ENCODE data around the gene COLEC12. TPM values are rescaled to one million over a fixed set of nuclear protein-coding genes. Genes with fewer than 3 reads are reported as not detected.

Gene COLEC12
- total RNA-seq, 5 donors from 2014 or later (not counting 1 experiment from before 2014, with no cell fraction given) = 0.07 to 0.32 TPM; not detected in 3

DNA sequence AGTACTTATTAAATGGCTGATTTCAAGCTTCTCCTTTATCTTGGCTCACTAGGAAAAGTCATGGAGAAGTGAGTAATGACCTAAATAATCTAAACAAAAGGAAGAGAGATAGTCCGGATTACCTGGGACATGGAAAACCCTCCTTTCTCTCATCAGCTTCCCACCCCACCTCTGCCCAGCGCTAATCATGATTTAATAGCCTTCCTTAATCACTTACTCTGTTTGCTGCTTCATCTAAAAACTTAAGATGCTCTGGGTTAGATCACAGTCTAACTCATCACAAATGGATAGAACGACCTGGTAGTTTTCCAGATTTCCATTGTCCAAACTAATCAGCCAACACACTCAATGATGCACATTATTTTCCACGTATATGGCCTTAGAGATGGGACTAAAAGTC lies 144.8 kb downstream of the COLEC12 start:
- DNase-seq (no peak), ATAC-seq (replicated peaks in 1 of 4) (no peak)
- Mint-ChIP-seq H3K4me1 (no peaks in the 10 kb centered on the region), H3K27me3 (peaks cover 5 to 19% of the 10 kb centered on the region in 2 donors), H3K4me3 (no peak overlapping the region), H3K36me3 (no peaks in the 10 kb centered on the region), H3K27ac (no peak overlapping the region), H3K9me3 (no peaks in the 10 kb centered on the region)
- Histone ChIP-seq H3K4me1 (ENCODE audit: control insufficient read depth in 1 of 2, extremely low read depth in 1 of 2, insufficient read depth in 2 of 2, low read length in 2 of 2) (no peaks in the 10 kb centered on the region), H3K27me3 (replicated peaks in 1 of 2; ENCODE audit: control insufficient read depth in 2 of 2, extremely low read depth in 1 of 2, insufficient read depth in 2 of 2, low read length in 1 of 2) (no peaks in the 10 kb centered on the region), H3K9me3 (no peaks in the 10 kb centered on the region), H3K27ac (ENCODE audit: low read length) (no peak overlapping the region), H3K4me3 (ENCODE audit: control insufficient read depth in 1 of 2, extremely low read depth in 1 of 2, low read length in 1 of 2) (no peak overlapping the region), H3K36me3 (ENCODE audit: control insufficient read depth in 2 of 2, extremely low read depth in 1 of 2, insufficient read depth in 1 of 2, low read length in 1 of 2) (no peaks in the 10 kb centered on the region)
- POLR2A ChIA-PET = no interaction called here
- CTCF ChIA-PET = no interaction called here
- 88% methylated on average over 1 of the region's 4 CpGs for WGBS (ENCODE audit: insufficient coverage)

DNA sequence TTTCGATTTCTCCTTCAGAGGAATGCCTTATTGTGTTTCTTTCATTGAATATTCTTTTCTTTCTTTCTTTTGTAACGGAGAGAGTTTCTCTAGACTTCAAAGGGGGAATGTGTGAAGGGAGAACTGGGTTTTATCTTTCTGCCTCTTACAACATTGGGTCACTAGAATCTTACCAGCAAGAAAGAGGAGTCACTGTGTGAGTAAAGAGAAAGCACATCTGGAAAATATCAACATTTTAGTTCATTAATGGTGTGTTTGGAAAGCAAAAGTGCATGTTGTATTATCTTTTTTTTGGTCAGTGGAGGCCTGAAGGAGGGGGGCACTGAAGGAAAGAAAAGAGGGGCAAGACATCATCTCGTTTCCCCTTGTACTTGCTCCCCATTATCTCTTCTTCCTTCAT lies 146.0 kb downstream of the COLEC12 start:
- no peaks in the 10 kb centered on the region for H3K4me1 Mint-ChIP-seq
- no peaks in the 10 kb centered on the region for H3K36me3 Mint-ChIP-seq
- no peak overlapping the region for H3K4me3 Mint-ChIP-seq
- Histone ChIP-seq H3K36me3 (ENCODE audit: control insufficient read depth in 2 of 2, extremely low read depth in 1 of 2, insufficient read depth in 1 of 2, low read length in 1 of 2) (no peaks in the 10 kb centered on the region), H3K9me3 (no peaks in the 10 kb centered on the region), H3K27ac (ENCODE audit: low read length) (no peak overlapping the region), H3K4me1 (ENCODE audit: control insufficient read depth in 1 of 2, extremely low read depth in 1 of 2, insufficient read depth in 2 of 2, low read length in 2 of 2) (no peaks in the 10 kb centered on the region), H3K27me3 (replicated peaks in 1 of 2; ENCODE audit: control insufficient read depth in 2 of 2, extremely low read depth in 1 of 2, insufficient read depth in 2 of 2, low read length in 1 of 2) (peaks cover 0 to under 1% of the 10 kb centered on the region in 2 experiments), H3K4me3 (ENCODE audit: control insufficient read depth in 1 of 2, extremely low read depth in 1 of 2, low read length in 1 of 2) (no peak overlapping the region)
- H3K9me3 Mint-ChIP-seq = no peaks in the 10 kb centered on the region
- no peak for ATAC-seq (replicated peaks in 1 of 4)
- ChIA-PET POLR2A (no interaction called here), CTCF (no interaction called here)
- H3K27ac Mint-ChIP-seq = no peak overlapping the region
- WGBS (ENCODE audit: insufficient coverage) = no CpG with 5 or more reads among the region's 3 CpGs
- no peak for DNase-seq
- peaks cover 14 to 19% of the 10 kb centered on the region in 2 donors for H3K27me3 Mint-ChIP-seq

DNA sequence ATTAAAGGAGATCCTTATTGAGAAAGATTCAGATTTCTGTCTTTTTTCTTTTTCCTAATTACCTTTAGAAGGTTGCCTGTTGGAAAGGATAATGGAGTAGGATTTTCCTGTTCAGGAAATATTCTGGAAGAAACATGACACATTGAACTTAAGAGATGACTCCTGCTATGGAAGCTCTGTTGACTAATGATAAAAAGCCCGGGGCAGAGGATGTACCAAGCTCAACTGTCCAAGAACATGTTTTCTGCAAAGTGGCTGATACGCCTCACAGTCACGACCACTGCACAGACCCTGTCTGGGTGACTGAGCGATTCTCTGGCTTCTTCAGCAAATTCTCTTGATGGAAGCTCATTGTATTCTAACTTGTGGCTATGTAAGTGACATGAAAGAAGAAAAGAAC lies 146.5 kb downstream of the COLEC12 start:
- peaks cover 16 to 19% of the 10 kb centered on the region in 2 donors for H3K27me3 Mint-ChIP-seq
- Histone ChIP-seq H3K36me3 (ENCODE audit: control insufficient read depth in 2 of 2, extremely low read depth in 1 of 2, insufficient read depth in 1 of 2, low read length in 1 of 2) (no peaks in the 10 kb centered on the region), H3K27ac (ENCODE audit: low read length) (no peak overlapping the region), H3K4me3 (ENCODE audit: control insufficient read depth in 1 of 2, extremely low read depth in 1 of 2, low read length in 1 of 2) (no peak overlapping the region), H3K27me3 (replicated peaks in 1 of 2; ENCODE audit: control insufficient read depth in 2 of 2, extremely low read depth in 1 of 2, insufficient read depth in 2 of 2, low read length in 1 of 2) (peaks cover 0 to 5% of the 10 kb centered on the region in 2 experiments), H3K4me1 (ENCODE audit: control insufficient read depth in 1 of 2, extremely low read depth in 1 of 2, insufficient read depth in 2 of 2, low read length in 2 of 2) (no peaks in the 10 kb centered on the region), H3K9me3 (no peaks in the 10 kb centered on the region)
- 88% methylated on average over 3 of the region's 4 CpGs for WGBS (ENCODE audit: insufficient coverage)
- no peak overlapping the region for H3K27ac Mint-ChIP-seq
- ATAC-seq (replicated peaks in 1 of 4) (no peak), DNase-seq (no peak)
- no peak overlapping the region for H3K4me3 Mint-ChIP-seq
- ChIA-PET CTCF (no interaction called here), POLR2A (no interaction called here)
- H3K9me3 Mint-ChIP-seq = no peaks in the 10 kb centered on the region
- no peaks in the 10 kb centered on the region for H3K36me3 Mint-ChIP-seq
- H3K4me1 Mint-ChIP-seq = no peaks in the 10 kb centered on the region

DNA sequence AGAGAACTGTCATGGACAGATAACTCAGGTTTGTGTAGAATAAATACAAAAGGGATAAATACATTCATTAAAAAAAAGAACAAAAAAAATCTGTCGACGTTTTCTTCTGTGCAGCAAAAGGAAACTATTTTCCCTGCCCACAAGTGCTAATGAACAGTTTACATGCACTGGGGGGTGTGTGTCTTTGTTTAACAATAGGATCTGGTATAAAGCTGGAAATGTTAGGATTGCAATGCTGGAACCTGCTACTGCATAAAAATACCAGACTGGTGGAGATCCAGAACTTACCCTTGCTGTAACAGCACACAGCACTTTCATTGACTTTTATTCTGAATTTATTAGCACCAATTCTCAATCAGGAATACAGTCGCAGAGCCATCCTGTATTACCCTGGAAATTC lies 148.1 kb downstream of the COLEC12 start:
- Histone ChIP-seq H3K9me3 (no peaks in the 10 kb centered on the region), H3K4me3 (ENCODE audit: control insufficient read depth in 1 of 2, extremely low read depth in 1 of 2, low read length in 1 of 2) (no peak overlapping the region), H3K4me1 (ENCODE audit: control insufficient read depth in 1 of 2, extremely low read depth in 1 of 2, insufficient read depth in 2 of 2, low read length in 2 of 2) (no peaks in the 10 kb centered on the region), H3K27me3 (replicated peaks in 1 of 2; ENCODE audit: control insufficient read depth in 2 of 2, extremely low read depth in 1 of 2, insufficient read depth in 2 of 2, low read length in 1 of 2) (peaks cover 0 to 6% of the 10 kb centered on the region in 2 experiments), H3K27ac (ENCODE audit: low read length) (no peak overlapping the region), H3K36me3 (ENCODE audit: control insufficient read depth in 2 of 2, extremely low read depth in 1 of 2, insufficient read depth in 1 of 2, low read length in 1 of 2) (no peaks in the 10 kb centered on the region)
- H3K4me1 Mint-ChIP-seq = no peaks in the 10 kb centered on the region
- DNase-seq (no peak), ATAC-seq (replicated peaks in 1 of 4) (no peak)
- H3K9me3 Mint-ChIP-seq = no peaks in the 10 kb centered on the region
- CTCF ChIA-PET = no interaction called here
- 100% methylated on average over 1 of the region's 3 CpGs for WGBS (ENCODE audit: insufficient coverage)
- POLR2A ChIA-PET = no interaction called here
- peaks cover 19% of the 10 kb centered on the region in 2 donors for H3K27me3 Mint-ChIP-seq
- H3K27ac Mint-ChIP-seq = no peak overlapping the region
- no peaks in the 10 kb centered on the region for H3K36me3 Mint-ChIP-seq
- no peak overlapping the region for H3K4me3 Mint-ChIP-seq

DNA sequence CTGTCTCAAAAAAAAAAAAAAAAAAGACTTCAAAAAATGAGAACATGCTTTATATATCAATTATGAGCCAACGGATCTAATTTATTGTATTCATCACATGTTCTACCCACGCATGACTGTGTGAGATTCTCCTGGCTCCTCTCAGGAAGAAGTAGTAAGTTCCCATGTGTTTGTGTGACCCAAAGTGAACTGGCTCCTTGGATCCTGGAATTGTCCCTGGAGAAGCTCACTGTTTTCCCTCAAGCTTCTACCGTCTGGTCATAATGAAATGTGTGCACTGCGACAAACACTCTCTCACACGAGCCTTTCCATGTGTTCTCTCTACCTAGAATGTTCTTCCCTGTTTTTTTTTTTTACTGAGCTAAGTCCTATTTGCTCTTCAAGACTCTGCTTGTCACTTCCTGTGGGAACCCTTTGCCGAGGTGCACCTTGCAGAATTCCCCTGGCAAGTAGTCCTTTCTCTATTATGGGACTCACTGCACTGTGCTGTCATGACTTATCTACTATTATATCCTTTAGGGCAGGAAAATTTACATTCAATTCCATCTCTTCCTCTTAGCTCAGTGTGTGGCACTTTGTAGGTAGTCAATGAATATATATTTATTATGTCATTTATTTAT lies 149.4 kb downstream of the COLEC12 start:
- H3K27ac Mint-ChIP-seq = no peak overlapping the region
- H3K27me3 Mint-ChIP-seq = peaks cover 18 to 19% of the 10 kb centered on the region in 2 donors

DNA sequence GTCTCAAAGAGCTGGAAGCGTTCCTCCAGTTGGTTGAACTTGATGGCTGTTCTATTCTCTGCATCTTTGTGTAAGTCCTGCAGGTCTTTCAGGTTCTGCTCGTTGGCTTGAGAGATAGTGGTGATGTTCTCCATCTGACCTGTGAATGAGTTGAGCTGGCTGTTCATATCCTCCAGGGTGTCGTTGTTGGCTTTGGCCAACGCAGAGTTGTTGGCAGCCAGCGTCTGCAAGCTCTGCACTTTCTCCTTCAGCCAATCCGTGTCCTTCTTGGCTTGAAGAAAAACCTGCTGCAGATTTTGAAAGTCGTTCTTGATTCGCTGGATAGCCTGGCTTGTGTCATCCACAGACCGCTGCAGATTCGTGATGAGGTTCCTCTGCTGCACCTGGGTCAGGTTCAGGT lies 153.9 kb downstream of the COLEC12 start:
- Mint-ChIP-seq H3K27ac (no peak overlapping the region), H3K4me3 (no peak overlapping the region), H3K36me3 (no peaks in the 10 kb centered on the region), H3K9me3 (no peaks in the 10 kb centered on the region), H3K4me1 (no peaks in the 10 kb centered on the region), H3K27me3 (peaks cover 12 to 22% of the 10 kb centered on the region in 2 donors)
- no peak for ATAC-seq (replicated peaks in 1 of 4)
- no peaks in the 10 kb centered on the region for H3K9me3 ChIP-seq
- DNase-seq = no peak
- peaks cover 0 to 16% of the 10 kb centered on the region in 2 experiments for H3K27me3 ChIP-seq (replicated peaks in 1 of 2; ENCODE audit: control insufficient read depth in 2 of 2, extremely low read depth in 1 of 2, insufficient read depth in 2 of 2, low read length in 1 of 2)
- H3K4me3 ChIP-seq (ENCODE audit: control insufficient read depth in 1 of 2, extremely low read depth in 1 of 2, low read length in 1 of 2) = no peak overlapping the region
- ChIA-PET POLR2A (no interaction called here), CTCF (no interaction called here)
- H3K4me1 ChIP-seq (ENCODE audit: control insufficient read depth in 1 of 2, extremely low read depth in 1 of 2, insufficient read depth in 2 of 2, low read length in 2 of 2) = no peaks in the 10 kb centered on the region
- 78% methylated on average over 9 of the region's 10 CpGs for WGBS (ENCODE audit: insufficient coverage)
- no peak overlapping the region for H3K27ac ChIP-seq (ENCODE audit: low read length)
- no peaks in the 10 kb centered on the region for H3K36me3 ChIP-seq (ENCODE audit: control insufficient read depth in 2 of 2, extremely low read depth in 1 of 2, insufficient read depth in 1 of 2, low read length in 1 of 2)

More for the DNA sequence above, 149.4 kb downstream of the COLEC12 start:
- H3K9me3 Mint-ChIP-seq = no peaks in the 10 kb centered on the region
- POLR2A ChIA-PET = interaction anchor here in 1 of 2 donors (0.6 kb wide), 1 partner anchor 11 kb away, joined by 4 read pairs; no protein-coding TSS in a partner anchor
- no peak for DNase-seq
- Histone ChIP-seq H3K4me1 (ENCODE audit: control insufficient read depth in 1 of 2, extremely low read depth in 1 of 2, insufficient read depth in 2 of 2, low read length in 2 of 2) (no peaks in the 10 kb centered on the region), H3K4me3 (ENCODE audit: control insufficient read depth in 1 of 2, extremely low read depth in 1 of 2, low read length in 1 of 2) (no peak overlapping the region), H3K9me3 (no peaks in the 10 kb centered on the region), H3K36me3 (ENCODE audit: control insufficient read depth in 2 of 2, extremely low read depth in 1 of 2, insufficient read depth in 1 of 2, low read length in 1 of 2) (no peaks in the 10 kb centered on the region), H3K27me3 (replicated peaks in 1 of 2; ENCODE audit: control insufficient read depth in 2 of 2, extremely low read depth in 1 of 2, insufficient read depth in 2 of 2, low read length in 1 of 2) (peaks cover 0 to 10% of the 10 kb centered on the region in 2 experiments), H3K27ac (ENCODE audit: low read length) (no peak overlapping the region)
- H3K4me1 Mint-ChIP-seq = no peaks in the 10 kb centered on the region
- ATAC-seq (replicated peaks in 1 of 4) = no peak
- 92% methylated on average over 2 of the region's 6 CpGs for WGBS (ENCODE audit: insufficient coverage)
- CTCF ChIA-PET = no interaction called here
- no peak overlapping the region for H3K4me3 Mint-ChIP-seq
- H3K36me3 Mint-ChIP-seq = no peaks in the 10 kb centered on the region

DNA sequence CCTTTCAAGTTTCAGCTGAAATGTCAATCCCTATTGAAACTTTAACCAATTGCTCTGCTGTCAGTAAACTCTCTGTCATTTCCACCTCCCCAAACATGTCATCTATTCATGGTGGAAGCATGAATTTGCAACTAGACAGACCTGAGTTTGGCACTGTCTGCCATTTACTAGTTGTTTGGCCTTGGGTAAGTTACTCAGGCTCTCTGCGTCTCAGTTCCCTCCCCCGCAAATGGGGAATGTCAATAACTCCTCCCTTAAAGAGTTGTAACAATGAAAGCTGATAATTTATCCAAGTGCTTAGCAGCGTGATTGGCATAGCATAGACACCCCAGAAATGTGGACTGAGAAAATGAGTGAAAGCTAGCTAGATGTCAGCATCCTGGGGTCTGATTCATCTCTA lies 159.4 kb downstream of the COLEC12 start:
- Histone ChIP-seq H3K4me3 (ENCODE audit: control insufficient read depth in 1 of 2, extremely low read depth in 1 of 2, low read length in 1 of 2) (no peak overlapping the region), H3K27me3 (replicated peaks in 1 of 2; ENCODE audit: control insufficient read depth in 2 of 2, extremely low read depth in 1 of 2, insufficient read depth in 2 of 2, low read length in 1 of 2) (peaks cover 0 to 5% of the 10 kb centered on the region in 2 experiments), H3K4me1 (ENCODE audit: control insufficient read depth in 1 of 2, extremely low read depth in 1 of 2, insufficient read depth in 2 of 2, low read length in 2 of 2) (no peaks in the 10 kb centered on the region), H3K27ac (ENCODE audit: low read length) (no peak overlapping the region), H3K9me3 (no peaks in the 10 kb centered on the region), H3K36me3 (ENCODE audit: control insufficient read depth in 2 of 2, extremely low read depth in 1 of 2, insufficient read depth in 1 of 2, low read length in 1 of 2) (no peaks in the 10 kb centered on the region)
- no peaks in the 10 kb centered on the region for H3K4me1 Mint-ChIP-seq
- POLR2A ChIA-PET = no interaction called here
- peaks cover 5 to 22% of the 10 kb centered on the region in 2 donors for H3K27me3 Mint-ChIP-seq
- no peaks in the 10 kb centered on the region for H3K9me3 Mint-ChIP-seq
- CTCF ChIA-PET = no interaction called here
- H3K36me3 Mint-ChIP-seq = no peaks in the 10 kb centered on the region
- no CpG with 5 or more reads among the region's 3 CpGs for WGBS (ENCODE audit: insufficient coverage)
- no peak for DNase-seq
- H3K27ac Mint-ChIP-seq = no peak overlapping the region
- no peak for ATAC-seq (replicated peaks in 1 of 4)
- H3K4me3 Mint-ChIP-seq = no peak overlapping the region
